GM10266 (cell line): ENCODE data around the gene UBAC2.

Experiments
- DNase-seq: peaks from one replicate; pipeline ENCODE4 v3.0.0; 2012; ENCODE audit errors: extremely low spot score
- CTCF ChIP-seq: IDR thresholded peaks from 2 replicates; pipeline ENCODE4 v1.5.1; 2012; ENCODE audit warnings: mild to moderate bottlenecking, low read depth; ENCODE audit not compliant: control insufficient read depth, insufficient read depth; ENCODE audit errors: missing control alignments

UBAC2 gene

GRCh38 chr13:99313501-99313900 lies 112.8 kb downstream of the UBAC2 start:
- no peak for DNase-seq
- no peak for TF ChIP-seq CTCF

GRCh38 chr13:99313941-99314340 lies 113.3 kb downstream of the UBAC2 start:
- no peak for TF ChIP-seq CTCF

GRCh38 chr13:99314640-99315176 lies 114.1 kb downstream of the UBAC2 start:
- no peak for TF ChIP-seq CTCF
- DNase-seq, result no peak

More at GRCh38 chr13:99313941-99314340, 113.3 kb downstream of the UBAC2 start:
- no peak for DNase-seq

GRCh38 chr13:99315186-99315585 lies 114.5 kb downstream of the UBAC2 start:
- DNase-seq, result no peak
- TF ChIP-seq CTCF, result no peak

GRCh38 chr13:99316224-99316623 lies 115.6 kb downstream of the UBAC2 start:
- no peak for DNase-seq
- no peak for TF ChIP-seq CTCF

- DNase-seq, result no peak
- no peak for TF ChIP-seq CTCF
Observed at GRCh38 chr13:99316657-99317256, 116.1 kb downstream of the UBAC2 start.

GRCh38 chr13:99320693-99321481 lies 120.2 kb downstream of the UBAC2 start:
- DNase-seq, result no peak

More at GRCh38 chr13:99320693-99321481, 120.2 kb downstream of the UBAC2 start:
- no peak for TF ChIP-seq CTCF
